C4-2B (cell line): ENCODE results near the gene UCHL3.
A peak's percentile ranks its signal among the peaks of the same experiment; 100 is the strongest.

ENCODE experiments used
- H3K27ac ChIP-seq: fragments of 450-650 bp; 2 replicates; pipeline ENCODE4 v1.5.1; 2017
- ZFX ChIP-seq: fragments of 450-650 bp; IDR thresholded peaks from 2 replicates; pipeline ENCODE4 v1.6.1; 2017
- TF ChIP-seq, protein P1 (sequence below): fragments of 450-650 bp; conservative IDR thresholded peaks from 2 replicates; pipeline ENCODE4 v1.5.1; 2017; ENCODE audit warnings: mild to moderate bottlenecking

UCHL3 gene

GRCh38 chr13:75641026-75641425 is 91.4 kb downstream of the UCHL3 start:
- no peak for TF ChIP-seq ZFX
- TF ChIP-seq, protein P1, sequence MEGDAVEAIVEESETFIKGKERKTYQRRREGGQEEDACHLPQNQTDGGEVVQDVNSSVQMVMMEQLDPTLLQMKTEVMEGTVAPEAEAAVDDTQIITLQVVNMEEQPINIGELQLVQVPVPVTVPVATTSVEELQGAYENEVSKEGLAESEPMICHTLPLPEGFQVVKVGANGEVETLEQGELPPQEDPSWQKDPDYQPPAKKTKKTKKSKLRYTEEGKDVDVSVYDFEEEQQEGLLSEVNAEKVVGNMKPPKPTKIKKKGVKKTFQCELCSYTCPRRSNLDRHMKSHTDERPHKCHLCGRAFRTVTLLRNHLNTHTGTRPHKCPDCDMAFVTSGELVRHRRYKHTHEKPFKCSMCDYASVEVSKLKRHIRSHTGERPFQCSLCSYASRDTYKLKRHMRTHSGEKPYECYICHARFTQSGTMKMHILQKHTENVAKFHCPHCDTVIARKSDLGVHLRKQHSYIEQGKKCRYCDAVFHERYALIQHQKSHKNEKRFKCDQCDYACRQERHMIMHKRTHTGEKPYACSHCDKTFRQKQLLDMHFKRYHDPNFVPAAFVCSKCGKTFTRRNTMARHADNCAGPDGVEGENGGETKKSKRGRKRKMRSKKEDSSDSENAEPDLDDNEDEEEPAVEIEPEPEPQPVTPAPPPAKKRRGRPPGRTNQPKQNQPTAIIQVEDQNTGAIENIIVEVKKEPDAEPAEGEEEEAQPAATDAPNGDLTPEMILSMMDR = no peak

DNA sequence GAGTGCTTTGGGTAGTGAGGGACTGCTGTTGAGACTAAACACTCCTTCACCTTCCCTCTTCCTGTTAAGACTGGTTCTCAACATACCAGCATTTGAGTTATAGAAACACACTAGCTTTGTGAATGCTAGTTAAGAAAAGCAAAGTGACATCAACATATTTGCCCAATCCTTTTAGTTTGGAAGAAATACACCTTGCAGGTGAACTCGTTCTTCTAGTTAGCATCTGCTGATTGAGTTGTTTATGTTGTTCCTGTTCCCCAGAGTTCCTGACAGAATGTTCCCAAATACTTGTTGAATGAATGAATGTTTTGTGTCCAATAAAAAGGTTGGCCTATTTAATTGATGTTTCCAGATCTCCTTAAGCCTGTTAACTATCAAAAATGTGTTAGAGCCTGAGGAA is 93.6 kb downstream of the UCHL3 start:
- no peak for TF ChIP-seq ZFX
- TF ChIP-seq, protein P1 = no peak

More at GRCh38 chr13:75641026-75641425, 91.4 kb downstream of the UCHL3 start:
- H3K27ac ChIP-seq = peak overlapping the region; percentile 43

GRCh38 chr13:75643693-75644092 is 94.1 kb downstream of the UCHL3 start:
- no peak overlapping the region for H3K27ac ChIP-seq
- TF ChIP-seq, protein P1 = no peak
- TF ChIP-seq ZFX = no peak

More for the DNA sequence above, 93.6 kb downstream of the UCHL3 start:
- H3K27ac ChIP-seq = no peak overlapping the region; the same call in 1 of the 2 replicates

GRCh38 chr13:75645141-75645540 is 95.5 kb downstream of the UCHL3 start:
- TF ChIP-seq, protein P1 = no peak
- TF ChIP-seq ZFX = no peak

DNA sequence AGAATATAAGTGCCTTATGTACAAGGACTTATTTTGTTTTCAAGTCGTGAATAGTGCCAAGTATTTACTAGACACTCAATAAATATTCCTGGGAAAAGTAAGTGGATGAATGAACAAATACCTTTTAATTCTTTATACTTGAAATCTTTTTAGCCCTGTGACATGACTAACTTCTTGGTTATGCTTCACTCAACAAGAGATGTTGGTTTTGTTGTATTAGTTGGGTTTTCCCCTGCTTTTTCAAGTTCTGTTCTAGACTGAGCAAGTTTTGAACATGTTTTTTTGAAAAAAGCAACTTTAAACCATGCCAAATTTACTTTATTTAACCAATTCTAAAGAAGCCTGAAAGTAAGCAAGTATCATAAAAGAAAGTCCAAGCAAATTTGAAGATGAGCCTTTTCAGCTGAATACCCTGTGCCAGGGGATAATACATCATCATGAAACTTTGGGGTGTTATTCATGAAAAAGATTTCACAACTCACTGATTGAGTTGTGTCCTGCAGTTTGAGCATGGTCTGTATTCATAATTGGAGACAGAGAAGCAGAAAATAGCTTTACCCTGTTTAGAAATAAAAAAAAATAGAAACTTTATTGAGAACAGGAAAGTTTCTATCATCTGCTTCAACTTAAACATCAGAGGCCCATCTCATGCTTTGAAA is 97.7 kb downstream of the UCHL3 start:
- no peak overlapping the region for H3K27ac ChIP-seq

More at GRCh38 chr13:75645141-75645540, 95.5 kb downstream of the UCHL3 start:
- no peak overlapping the region for H3K27ac ChIP-seq

DNA sequence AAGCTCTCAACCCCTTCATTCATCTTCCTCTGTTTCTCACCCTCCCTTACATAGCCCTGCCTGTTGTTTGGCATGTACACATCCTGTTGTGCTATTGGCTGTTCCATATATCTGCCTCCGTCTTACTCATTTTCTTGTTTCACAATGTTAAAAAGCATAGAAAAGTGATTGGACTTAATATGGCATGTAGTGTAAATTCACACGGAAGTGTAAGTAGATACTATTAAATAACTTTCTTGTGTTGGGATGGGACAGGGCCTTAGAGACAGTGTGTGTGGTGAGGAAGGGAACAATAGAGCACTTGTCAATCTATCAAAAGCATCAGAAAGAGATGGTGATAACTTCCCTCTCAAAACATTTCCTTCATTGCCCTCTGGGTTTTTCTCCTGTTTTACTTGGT is 98.9 kb downstream of the UCHL3 start:
- no peak overlapping the region for H3K27ac ChIP-seq
- TF ChIP-seq ZFX = no peak
- TF ChIP-seq, protein P1 = no peak

More for the DNA sequence above, 97.7 kb downstream of the UCHL3 start:
- TF ChIP-seq ZFX = no peak
- TF ChIP-seq, protein P1 = no peak

GRCh38 chr13:75651013-75651412 is 101.4 kb downstream of the UCHL3 start:
- H3K27ac ChIP-seq = no peak overlapping the region
- no peak for TF ChIP-seq ZFX

DNA sequence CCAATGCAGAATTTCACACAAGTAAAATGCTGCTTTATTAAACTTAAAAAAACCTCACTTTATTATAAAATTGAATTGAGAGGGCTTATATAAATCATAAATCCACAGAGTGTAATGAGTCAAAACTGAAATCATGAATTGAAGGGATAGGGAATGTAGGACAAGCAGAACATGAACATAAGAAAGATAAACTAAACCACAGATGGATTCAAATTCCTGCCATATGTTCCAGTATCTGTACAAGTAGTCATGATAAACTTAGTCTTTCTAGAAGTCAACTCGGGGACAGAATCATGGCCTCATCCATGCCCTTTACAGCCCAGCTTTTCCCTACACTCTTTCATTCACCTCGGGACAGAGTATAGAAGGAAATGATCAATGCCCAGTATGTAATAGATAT is 103.1 kb downstream of the UCHL3 start:
- TF ChIP-seq ZFX = no peak
- TF ChIP-seq, protein P1 = no peak
- no peak overlapping the region for H3K27ac ChIP-seq
